IMR-90 (cell line): ENCODE data around the gene USP30.

ENCODE experiments used
- BHLHE40 ChIP-seq: fragments of 150-350 bp; IDR thresholded peaks from 2 replicates; pipeline ENCODE4 v1.6.1; 2016; ENCODE audit warnings: mild to moderate bottlenecking, low read depth, low read length
- CEBPB ChIP-seq: IDR thresholded peaks from 2 replicates; pipeline ENCODE4 v1.6.1; 2012; ENCODE audit warnings: low read depth, low read length, improper control_type of control experiment
- CHD1 ChIP-seq: IDR thresholded peaks from 2 replicates; pipeline ENCODE4 v1.6.1; 2012; ENCODE audit warnings: low read depth, low read length, improper control_type of control experiment
- CTCF ChIP-seq: conservative IDR thresholded peaks from 2 replicates; pipeline ENCODE4 v1.5.1; 2012; ENCODE audit warnings: mild to moderate bottlenecking, low read depth, low read length, improper control_type of control experiment
- ELK1 ChIP-seq: fragments of 150-350 bp; IDR thresholded peaks from 2 replicates; pipeline ENCODE4 v1.6.1; 2016; ENCODE audit warnings: low read depth, mild to moderate bottlenecking, low read length, moderate library complexity, borderline replicate concordance
- MAFK ChIP-seq: IDR thresholded peaks from 2 replicates; pipeline ENCODE4 v1.6.1; 2012; ENCODE audit warnings: low read depth, low read length, improper control_type of control experiment
- MXI1 ChIP-seq: IDR thresholded peaks from 2 replicates; pipeline ENCODE4 v1.6.1; 2012; ENCODE audit warnings: low read depth, mild to moderate bottlenecking, low read length, moderate library complexity, borderline replicate concordance
- NFE2L2 ChIP-seq: fragments of 150-350 bp; IDR thresholded peaks from 2 replicates; pipeline ENCODE4 v1.6.1; 2016; ENCODE audit warnings: low read depth, mild to moderate bottlenecking, low read length
- POLR2A ChIP-seq: IDR thresholded peaks from 2 replicates; pipeline ENCODE4 v1.6.1; 2012; ENCODE audit warnings: mild to moderate bottlenecking, low read depth, low read length
- RAD21 ChIP-seq: IDR thresholded peaks from 2 replicates; pipeline ENCODE4 v1.6.1; 2012; ENCODE audit warnings: low read length, improper control_type of control experiment
- RCOR1 ChIP-seq: IDR thresholded peaks from 2 replicates; pipeline ENCODE4 v1.6.1; 2012; ENCODE audit warnings: mild to moderate bottlenecking, low read length, improper control_type of control experiment; ENCODE audit not compliant: insufficient replicate concordance
- RFX5 ChIP-seq: IDR thresholded peaks from 2 replicates; pipeline ENCODE4 v1.8.0; 2012; ENCODE audit warnings: low read depth, mild to moderate bottlenecking, low read length, moderate library complexity
- SMC3 ChIP-seq: fragments of 150-350 bp; IDR thresholded peaks from 2 replicates; pipeline ENCODE4 v1.6.1; 2016; ENCODE audit warnings: low read depth, mild to moderate bottlenecking, antibody characterized with exemption, low read length, moderate library complexity
- USF2 ChIP-seq: fragments of 150-350 bp; IDR thresholded peaks from 2 replicates; pipeline ENCODE4 v1.6.1; 2017; ENCODE audit warnings: mild to moderate bottlenecking, antibody characterized with exemption, low read length, low read depth

GRCh38 chr12:109115404-109115757 lies 63.0 kb downstream of the USP30 start:
- TF ChIP-seq BHLHE40: no peak
- no peak for TF ChIP-seq CTCF
- no peak for TF ChIP-seq POLR2A
- no peak for TF ChIP-seq NFE2L2
- TF ChIP-seq SMC3: no peak
- TF ChIP-seq RAD21: no peak
- TF ChIP-seq CHD1: no peak
- no peak for TF ChIP-seq MAFK
- TF ChIP-seq RCOR1: no peak
- no peak for TF ChIP-seq CEBPB
- TF ChIP-seq ELK1: no peak
- TF ChIP-seq MXI1: no peak
- TF ChIP-seq RFX5: no peak
- TF ChIP-seq USF2: no peak
